HUES6 (cell line): ENCODE results near the gene SLC16A10.
"Not testable (repeated sequence)": the region's sequence is repeated elsewhere in the genome, so short reads cannot be mapped to it uniquely, and the experiment has no call there.

Experiments used
- H3K27ac ChIP-seq: 2 replicates; pipeline ENCODE4 v1.7.0; 2013; ENCODE audit warnings: low read depth, mild to moderate bottlenecking, low read length, inconsistent platforms
- H3K27me3 ChIP-seq: 2 replicates; pipeline ENCODE4 v1.6.1; 2013; ENCODE audit warnings: low read length; ENCODE audit not compliant: control insufficient read depth, insufficient read depth
- H3K36me3 ChIP-seq: 2 replicates; pipeline ENCODE4 v1.6.1; 2013; ENCODE audit warnings: low read length; ENCODE audit not compliant: control insufficient read depth, insufficient read depth
- H3K4me1 ChIP-seq: 2 replicates; pipeline ENCODE4 v1.6.1; 2013; ENCODE audit warnings: low read length; ENCODE audit not compliant: control insufficient read depth, insufficient read depth
- H3K4me3 ChIP-seq: 2 replicates; pipeline ENCODE4 v1.5.1; 2013; ENCODE audit warnings: low read depth, low read length
- H3K9ac ChIP-seq: one replicate; pipeline ENCODE4 v1.6.1; 2013; ENCODE audit warnings: mild to moderate bottlenecking, low read length
- H3K9me3 ChIP-seq: 2 replicates; pipeline ENCODE4 v1.6.1; 2013; ENCODE audit warnings: low read depth, low read length; ENCODE audit not compliant: control insufficient read depth, insufficient read depth

Gene SLC16A10

DNA sequence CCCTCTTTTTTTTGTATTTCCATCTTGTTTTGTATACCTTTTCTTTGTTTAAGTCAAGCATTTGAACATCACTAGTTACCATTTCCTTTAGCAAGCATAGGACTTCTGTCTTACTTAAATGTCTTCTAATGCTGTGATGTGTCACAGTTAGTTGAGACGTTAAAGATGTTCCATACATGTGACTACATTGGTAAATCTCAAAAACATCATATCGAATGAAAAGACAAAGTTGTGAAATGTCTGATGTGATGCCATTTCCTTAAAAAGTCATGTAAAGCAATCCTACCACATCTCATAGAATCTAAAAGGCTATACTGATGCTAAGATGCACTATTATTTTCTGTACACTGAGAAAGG is 26.8 kb downstream of the SLC16A10 start:
- Histone ChIP-seq H3K4me3 (no peak overlapping the region), H3K27ac (no peak overlapping the region)

GRCh38 chr6:111114482-111114881 is 27.2 kb downstream of the SLC16A10 start:
- Histone ChIP-seq H3K4me1 (peaks cover 7% of the 10 kb centered on the region), H3K27ac (no peak overlapping the region), H3K36me3 (no peaks in the 10 kb centered on the region), H3K27me3 (no peaks in the 10 kb centered on the region), H3K9ac (no peak overlapping the region), H3K9me3 (no peaks in the 10 kb centered on the region), H3K4me3 (no peak overlapping the region)

More for the DNA sequence above, 26.8 kb downstream of the SLC16A10 start:
- Histone ChIP-seq H3K9me3 (no peaks in the 10 kb centered on the region), H3K36me3 (no peaks in the 10 kb centered on the region), H3K4me1 (peaks cover 7% of the 10 kb centered on the region), H3K9ac (no peak overlapping the region), H3K27me3 (no peaks in the 10 kb centered on the region)

GRCh38 chr6:111118826-111119225 is 31.5 kb downstream of the SLC16A10 start:
- no peaks in the 10 kb centered on the region for H3K9me3 ChIP-seq
- H3K36me3 ChIP-seq: no peaks in the 10 kb centered on the region
- no peaks in the 10 kb centered on the region for H3K27me3 ChIP-seq
- H3K9ac ChIP-seq: no peak overlapping the region
- no peak overlapping the region for H3K27ac ChIP-seq
- peaks cover under 1% of the 10 kb centered on the region; the same call in 1 of the 2 replicates for H3K4me1 ChIP-seq
- H3K4me3 ChIP-seq: no peak overlapping the region

DNA sequence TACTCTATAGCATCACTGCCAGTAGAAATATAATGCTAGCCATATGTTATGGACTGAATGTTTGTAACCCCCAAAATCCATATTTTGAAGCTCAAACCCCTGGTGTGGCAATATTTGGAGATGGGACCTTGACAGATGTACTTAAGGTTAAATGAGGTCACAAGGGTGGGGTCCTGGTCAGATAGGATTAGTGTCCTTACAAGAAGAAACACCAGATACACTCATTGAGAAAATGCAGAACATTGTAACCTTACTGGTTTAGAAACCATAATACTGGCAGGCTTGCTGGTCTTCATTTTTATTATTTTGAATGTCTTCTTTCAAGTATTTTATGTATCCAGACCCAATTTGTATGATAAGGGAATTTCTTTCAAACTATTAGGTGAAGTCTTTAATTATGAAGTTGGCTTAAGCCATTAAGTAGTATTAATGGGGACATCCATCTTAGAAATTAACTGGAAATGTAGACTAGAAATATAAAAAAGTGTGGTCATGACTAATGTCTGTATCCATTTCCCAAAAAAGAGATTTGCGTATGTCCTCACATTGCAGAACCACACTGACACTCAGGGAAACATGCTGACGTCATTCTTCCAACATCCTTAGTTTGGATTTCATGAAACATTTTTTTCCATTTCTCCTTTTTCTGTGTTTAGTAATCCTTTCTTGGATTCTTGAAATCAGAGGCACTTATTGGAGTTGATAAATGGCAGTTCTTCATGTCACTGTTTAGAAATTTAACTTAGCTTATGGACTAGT is 32.4 kb downstream of the SLC16A10 start:
- no peaks in the 10 kb centered on the region for H3K4me1 ChIP-seq
- no peak overlapping the region for H3K4me3 ChIP-seq
- H3K36me3 ChIP-seq: no peaks in the 10 kb centered on the region
- no peaks in the 10 kb centered on the region for H3K9me3 ChIP-seq
- H3K9ac ChIP-seq: no peak overlapping the region
- H3K27ac ChIP-seq: no peak overlapping the region
- no peaks in the 10 kb centered on the region for H3K27me3 ChIP-seq

DNA sequence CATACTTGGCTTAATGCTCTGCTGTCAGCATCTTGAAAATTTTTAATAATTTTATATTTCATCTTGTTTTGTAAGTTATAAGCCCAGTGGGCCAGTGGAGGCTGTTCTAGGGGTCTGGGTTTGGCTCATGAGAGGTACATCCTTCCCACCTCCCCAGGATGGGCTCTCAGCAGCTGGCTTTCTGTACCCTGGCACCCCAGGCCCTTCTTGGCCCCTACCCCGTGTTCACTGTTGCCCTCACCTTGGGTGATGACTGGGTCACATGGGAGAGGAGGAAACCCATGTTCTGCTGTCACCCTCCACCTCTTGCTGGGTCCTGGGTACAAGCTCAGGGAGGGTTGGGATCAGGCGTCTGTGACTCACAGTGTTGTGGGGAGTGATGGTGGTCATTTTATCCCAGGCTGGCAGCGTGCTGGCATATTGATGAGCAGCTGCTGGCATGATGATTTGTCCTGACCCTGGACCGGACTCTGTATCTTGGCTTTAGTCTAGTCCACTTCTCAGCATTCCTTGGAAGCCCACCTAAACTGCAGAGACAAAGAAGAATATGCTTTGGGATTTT is 34.6 kb downstream of the SLC16A10 start:
- Histone ChIP-seq H3K27me3 (no peaks in the 10 kb centered on the region), H3K9me3 (no peaks in the 10 kb centered on the region), H3K9ac (no peak overlapping the region), H3K27ac (no peak overlapping the region), H3K4me1 (no peaks in the 10 kb centered on the region), H3K36me3 (no peaks in the 10 kb centered on the region), H3K4me3 (no peak overlapping the region)

DNA sequence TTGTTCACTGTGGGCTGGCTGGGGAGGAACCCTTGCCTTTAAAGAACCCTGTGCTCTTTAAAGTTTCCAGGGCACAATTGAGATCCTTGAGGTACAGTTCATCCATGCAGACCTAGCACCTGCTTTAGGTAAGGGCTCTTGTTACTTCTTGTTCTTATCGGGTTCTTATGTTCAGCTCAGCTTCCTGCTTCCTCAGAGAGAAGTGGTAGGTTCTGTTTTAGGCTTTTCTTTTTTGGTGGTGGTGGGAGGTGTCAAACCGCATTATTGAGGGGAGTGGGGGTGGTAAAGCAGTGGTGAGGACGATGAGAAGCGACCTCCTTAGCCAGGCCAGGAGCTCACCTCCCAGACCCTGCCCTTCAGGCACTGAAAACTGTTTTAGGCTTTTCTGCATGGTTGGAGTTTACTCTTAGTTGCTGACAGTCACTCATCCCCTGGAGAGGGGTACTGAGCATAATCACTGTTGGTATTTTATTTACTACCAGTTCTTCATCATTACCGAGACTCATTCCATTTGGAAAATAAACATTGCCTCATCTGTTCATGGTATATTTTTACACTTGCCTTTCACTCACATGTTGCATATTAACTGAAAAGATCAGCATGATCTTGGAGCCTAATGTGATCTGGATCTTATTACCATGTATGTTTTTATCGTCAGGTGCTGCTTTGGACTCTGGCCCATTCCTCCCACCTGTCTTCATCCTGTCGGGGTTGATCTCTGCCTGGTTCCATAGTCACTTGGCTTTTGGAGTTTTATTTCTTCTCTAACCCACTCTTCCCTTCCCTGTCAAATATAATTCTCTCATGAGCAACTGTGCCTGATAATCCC is 35.4 kb downstream of the SLC16A10 start:
- Histone ChIP-seq H3K27me3 (no peaks in the 10 kb centered on the region), H3K4me1 (no peaks in the 10 kb centered on the region), H3K27ac (no peak overlapping the region), H3K4me3 (no peak overlapping the region), H3K36me3 (no peaks in the 10 kb centered on the region), H3K9ac (no peak overlapping the region), H3K9me3 (no peaks in the 10 kb centered on the region)

GRCh38 chr6:111124406-111124805 is 37.1 kb downstream of the SLC16A10 start:
- H3K4me1 ChIP-seq: no peaks in the 10 kb centered on the region
- no peaks in the 10 kb centered on the region for H3K36me3 ChIP-seq
- H3K27me3 ChIP-seq: no peaks in the 10 kb centered on the region
- no peak overlapping the region for H3K27ac ChIP-seq
- H3K9me3 ChIP-seq: no peaks in the 10 kb centered on the region
- no peak overlapping the region for H3K9ac ChIP-seq
- H3K4me3 ChIP-seq: no peak overlapping the region

- Histone ChIP-seq H3K4me3 (no peak overlapping the region), H3K9ac (no peak overlapping the region), H3K4me1 (no peaks in the 10 kb centered on the region), H3K27ac (no peak overlapping the region), H3K36me3 (no peaks in the 10 kb centered on the region), H3K27me3 (no peaks in the 10 kb centered on the region), H3K9me3 (no peaks in the 10 kb centered on the region)
Observed at GRCh38 chr6:111129013-111129412, 41.7 kb downstream of the SLC16A10 start.

DNA sequence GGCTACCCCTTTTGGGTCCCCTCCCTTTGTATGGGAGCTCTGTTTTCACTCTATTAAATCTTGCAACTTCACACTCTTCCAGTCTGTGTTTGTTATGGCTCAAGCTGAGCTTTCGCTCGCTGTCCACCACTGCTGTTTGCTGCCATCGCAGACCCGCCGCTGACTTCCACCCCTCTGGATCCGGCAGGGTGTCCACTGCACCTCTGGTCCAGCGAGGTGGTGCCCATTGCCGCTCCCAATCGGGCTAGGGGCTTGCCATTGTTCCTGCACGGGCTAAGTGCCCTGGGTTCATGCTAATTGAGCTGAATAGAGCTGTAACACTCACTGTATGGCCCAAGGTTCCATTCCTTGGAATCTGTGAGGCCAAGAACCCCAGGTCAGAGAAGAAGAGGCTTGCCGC is 43.7 kb downstream of the SLC16A10 start:
- not testable (repeated sequence) for H3K9me3 ChIP-seq, H3K27ac ChIP-seq, H3K4me1 ChIP-seq, H3K9ac ChIP-seq, H3K4me3 ChIP-seq, H3K36me3 ChIP-seq, H3K27me3 ChIP-seq

- not testable (repeated sequence) for H3K27ac ChIP-seq, H3K9ac ChIP-seq, H3K4me3 ChIP-seq, H3K4me1 ChIP-seq, H3K36me3 ChIP-seq, H3K9me3 ChIP-seq, H3K27me3 ChIP-seq
Observed at GRCh38 chr6:111132669-111133068, 45.4 kb downstream of the SLC16A10 start.

- not testable (repeated sequence) for H3K4me3 ChIP-seq, H3K9ac ChIP-seq, H3K4me1 ChIP-seq, H3K36me3 ChIP-seq, H3K27me3 ChIP-seq, H3K27ac ChIP-seq, H3K9me3 ChIP-seq
Observed at GRCh38 chr6:111134236-111134869, 47.0 kb downstream of the SLC16A10 start.
